Choroid plexus epithelial cell (primary cell): Measurements from ENCODE around the gene CCDC88C.
A peak's percentile ranks its signal among the peaks of the same experiment; 100 is the strongest.

ENCODE experiments used
- DNase-seq: peaks from one replicate; pipeline ENCODE4 v3.0.0-alpha.2; 2010; ENCODE audit warnings: low read depth
- H3K4me3 ChIP-seq: 2 replicates; pipeline ENCODE4 v1.5.1; 2011; ENCODE audit warnings: low read depth, mild to moderate bottlenecking, control low read depth, low read length, moderate library complexity
- CTCF ChIP-seq: conservative IDR thresholded peaks from 2 replicates; pipeline ENCODE4 v1.5.1; 2011; ENCODE audit warnings: low read depth, mild to moderate bottlenecking, control low read depth, inconsistent platforms, low read length, moderate library complexity

CCDC88C gene

GRCh38 chr14:91306547-91306946 is 111.1 kb downstream of the CCDC88C start:
- no peak overlapping the region for H3K4me3 ChIP-seq
- no peak for DNase-seq

GRCh38 chr14:91305650-91306431 is 111.8 kb downstream of the CCDC88C start:
- TF ChIP-seq CTCF = no peak
- no peak for DNase-seq

More at GRCh38 chr14:91306547-91306946, 111.1 kb downstream of the CCDC88C start:
- TF ChIP-seq CTCF = no peak

GRCh38 chr14:91303924-91304229 is 113.7 kb downstream of the CCDC88C start:
- H3K4me3 ChIP-seq = no peak overlapping the region
- no peak for DNase-seq
- no peak for TF ChIP-seq CTCF

More at GRCh38 chr14:91305650-91306431, 111.8 kb downstream of the CCDC88C start:
- no peak overlapping the region for H3K4me3 ChIP-seq

- peak; percentile 10 for DNase-seq
- H3K4me3 ChIP-seq = no peak overlapping the region
- no peak for TF ChIP-seq CTCF
These were observed 114.3 kb downstream of the CCDC88C start for GRCh38 chr14:91303091-91303923.

GRCh38 chr14:91302391-91302790 is 115.2 kb downstream of the CCDC88C start:
- no peak for DNase-seq
- H3K4me3 ChIP-seq = no peak overlapping the region
- TF ChIP-seq CTCF = no peak

- DNase-seq = no peak
- H3K4me3 ChIP-seq = no peak overlapping the region
- no peak for TF ChIP-seq CTCF
These were observed 116.7 kb downstream of the CCDC88C start for GRCh38 chr14:91300957-91301356.
